ENCODE results near the gene LIG3.
"Not testable (repeated sequence)": the region's sequence is repeated elsewhere in the genome, so short reads cannot be mapped to it uniquely, and the experiment has no call there.

LIG3 gene

DNA sequence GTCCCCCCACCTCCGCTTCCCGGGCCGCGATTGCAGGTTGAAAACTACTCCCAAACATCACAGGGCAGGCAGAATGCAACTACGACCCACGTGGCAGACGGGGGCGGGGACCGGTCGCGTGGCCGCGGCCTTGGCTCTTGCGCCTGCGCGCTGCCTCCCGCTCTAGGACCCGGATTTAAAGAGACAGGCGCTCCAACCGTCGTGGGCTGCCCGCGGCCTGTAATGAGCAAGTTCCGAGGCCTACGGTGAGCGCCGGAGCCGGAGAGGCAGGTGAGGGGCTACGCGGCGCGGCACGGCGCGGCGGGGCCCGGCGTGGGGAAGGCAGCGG is at the start of gene LIG3:
Gene LIG3, plus strand, starts transcription at position 160 of the 328 bp plus-strand sequence. CDS start 2,494 bp downstream, outside the sequence.
- peak; percentile 72 for DNase-seq

DNA sequence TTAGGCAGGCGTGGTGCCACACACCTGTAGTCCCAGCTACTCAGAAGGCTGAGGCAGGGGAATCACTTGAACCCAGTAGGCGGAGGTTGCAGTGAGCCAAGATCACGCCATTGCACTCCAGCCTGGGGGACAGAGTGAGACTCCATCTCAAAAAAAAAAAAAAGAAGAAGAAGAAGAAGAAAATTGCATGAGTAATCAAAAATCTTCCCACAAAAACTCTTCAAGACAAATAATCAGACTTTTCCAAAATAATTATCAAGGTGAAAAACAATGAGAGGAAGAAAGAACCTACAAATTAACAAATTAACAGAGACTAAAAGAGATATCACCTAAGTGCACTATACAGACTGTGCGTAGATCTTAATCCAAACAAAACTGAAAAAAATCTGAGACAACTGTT is 29.5 kb upstream of the LIG3 start:
- DNase-seq = not testable (repeated sequence)

DNA sequence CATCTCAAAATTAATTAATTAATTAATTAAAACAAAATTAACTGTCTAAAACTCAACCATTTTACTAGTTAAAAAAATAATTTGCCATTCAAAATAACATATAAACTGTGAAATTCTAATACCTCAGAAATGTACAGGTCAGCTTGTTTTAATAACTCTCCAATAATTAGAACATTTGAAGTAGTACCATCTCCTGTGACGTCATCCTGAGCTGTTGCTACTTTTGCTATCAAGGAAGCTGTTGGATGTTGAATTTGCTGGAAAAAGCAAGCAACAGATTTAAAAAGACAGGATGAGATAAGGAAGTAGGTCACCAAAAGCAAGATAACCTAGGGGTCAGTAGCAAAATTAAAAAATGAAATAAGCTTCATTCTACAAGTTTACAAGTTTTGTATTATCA is 21.9 kb upstream of the LIG3 start:
- no peak for DNase-seq

DNA sequence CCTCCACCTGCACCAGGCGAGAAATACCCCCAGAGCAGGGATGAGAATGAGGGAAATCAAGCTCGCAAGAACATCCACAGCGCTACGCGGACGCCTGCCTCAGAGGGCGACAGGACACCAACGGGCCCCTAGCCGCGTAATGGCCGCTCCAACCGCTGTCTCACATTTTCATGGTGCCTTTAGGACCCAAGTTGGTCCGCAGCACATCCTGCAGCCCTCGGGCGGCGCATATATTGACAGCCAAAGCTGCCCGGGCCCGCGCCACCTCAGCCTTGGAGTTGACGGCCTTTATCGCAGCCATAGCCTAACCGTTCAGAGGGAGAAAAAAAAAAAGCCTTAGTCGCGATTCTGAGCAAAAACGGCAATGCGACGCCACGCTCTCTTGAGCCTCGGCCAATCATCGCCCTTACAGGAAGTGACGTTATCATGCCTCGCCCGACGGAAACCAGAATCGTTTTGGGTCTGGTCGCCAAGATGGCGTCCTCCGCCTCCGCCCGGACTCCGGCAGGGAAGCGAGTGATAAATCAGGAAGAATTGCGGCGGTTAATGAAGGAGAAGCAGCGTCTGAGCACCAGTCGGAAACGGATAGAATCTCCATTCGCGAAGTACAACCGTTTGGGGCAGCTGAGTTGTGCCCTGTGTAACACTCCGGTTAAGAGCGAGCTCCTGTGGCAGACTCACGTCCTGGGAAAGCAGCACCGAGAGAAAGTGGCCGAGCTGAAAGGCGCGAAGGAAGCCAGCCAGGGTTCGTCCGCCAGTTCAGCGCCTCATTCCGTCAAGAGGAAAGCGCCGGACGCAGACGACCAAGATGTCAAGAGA is 19.0 kb upstream of the LIG3 start, which contains the start of the genes CCT6B and ZNF830:
Gene CCT6B, minus strand, starts transcription at position 368 of the 819 bp plus-strand sequence. Its CDS starts 67 bp downstream, at position 301.
Gene ZNF830, plus strand, starts transcription at position 448 of the 819 bp plus-strand sequence. Its CDS starts 27 bp downstream, at position 475.
- DNase-seq = peak; percentile 79

DNA sequence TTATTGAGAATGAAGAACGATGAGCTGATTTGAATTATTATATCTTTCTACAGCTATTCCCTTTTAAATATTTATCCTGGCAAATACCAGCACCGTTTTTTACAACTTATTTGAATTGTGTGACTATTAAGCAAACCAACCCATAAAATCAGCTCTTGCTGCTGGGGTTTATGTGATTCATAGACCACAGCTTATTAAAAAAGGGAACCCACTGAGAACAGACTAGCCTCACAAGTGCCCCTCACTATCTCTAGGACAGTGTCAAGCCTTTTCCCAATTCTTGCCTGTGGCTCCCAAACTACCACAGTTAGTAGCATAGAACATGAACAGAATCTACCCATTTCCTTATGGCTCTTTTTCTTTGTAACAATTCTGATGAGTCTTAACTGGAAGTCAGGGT is 6.1 kb upstream of the LIG3 start:
- DNase-seq = no peak

DNA sequence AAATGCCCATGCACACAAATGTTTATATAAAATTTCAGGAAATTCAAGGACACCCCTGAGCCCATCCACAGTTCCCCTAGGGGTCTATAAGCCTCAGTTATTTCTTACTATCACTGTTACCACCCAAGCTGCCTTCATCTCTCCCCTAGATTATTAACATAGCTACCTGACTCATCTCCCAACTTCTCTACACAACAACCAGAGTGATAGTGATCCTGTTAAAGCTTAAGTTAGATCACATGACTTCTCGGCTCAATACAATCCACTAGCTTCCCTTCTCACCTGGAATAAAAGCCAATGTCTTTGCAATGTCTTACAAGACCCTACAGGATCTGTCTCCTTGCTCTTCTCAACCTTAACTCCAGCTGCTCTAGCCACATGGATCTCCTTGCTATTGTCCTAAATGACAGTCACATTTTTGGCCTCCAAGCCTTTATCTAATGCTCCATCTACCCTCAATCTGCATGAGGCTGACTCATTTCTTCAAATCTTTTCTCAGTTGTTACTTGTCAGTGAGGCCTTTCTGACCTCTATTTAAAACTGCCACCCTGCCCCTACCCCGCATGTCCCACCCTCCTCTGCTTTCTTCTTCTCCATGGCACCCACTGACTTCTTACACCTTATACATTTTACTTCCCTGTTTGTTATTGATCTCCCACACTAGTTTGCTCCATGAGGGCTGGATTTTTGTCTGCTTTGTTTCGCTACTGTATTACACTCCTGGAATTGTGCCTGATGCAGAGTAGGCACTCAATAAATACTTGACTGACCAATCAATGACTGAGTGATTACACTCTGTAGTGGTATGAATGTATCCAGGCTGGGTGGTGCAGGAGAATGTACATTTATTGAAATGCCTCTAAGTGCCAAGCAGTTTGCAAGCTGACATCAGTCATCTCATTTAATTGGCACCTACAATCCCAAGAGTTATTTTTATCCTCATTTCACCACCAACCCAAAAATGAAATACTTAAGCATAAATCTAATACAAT is 5.2 kb upstream of the LIG3 start:
- no peak for DNase-seq

DNA sequence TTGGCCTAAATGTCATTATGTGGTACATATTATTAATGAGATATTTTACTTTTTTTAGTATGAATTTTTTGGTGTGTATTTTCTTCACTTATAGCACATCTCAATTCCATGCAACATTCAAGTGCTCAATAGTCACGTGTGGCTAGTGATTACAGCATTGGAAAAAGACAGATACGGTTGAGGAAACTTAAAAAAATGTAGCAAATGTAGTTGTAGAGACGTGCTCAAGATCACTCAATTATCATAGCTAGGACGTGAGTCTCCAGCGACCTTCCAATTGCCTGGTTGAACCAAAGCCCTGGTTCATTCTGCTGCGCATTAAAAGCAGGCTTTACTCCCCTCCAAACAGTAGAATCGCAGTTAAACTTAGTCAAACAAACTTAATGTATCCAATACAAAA is 1.2 kb upstream of the LIG3 start:
- DNase-seq = no peak

DNA sequence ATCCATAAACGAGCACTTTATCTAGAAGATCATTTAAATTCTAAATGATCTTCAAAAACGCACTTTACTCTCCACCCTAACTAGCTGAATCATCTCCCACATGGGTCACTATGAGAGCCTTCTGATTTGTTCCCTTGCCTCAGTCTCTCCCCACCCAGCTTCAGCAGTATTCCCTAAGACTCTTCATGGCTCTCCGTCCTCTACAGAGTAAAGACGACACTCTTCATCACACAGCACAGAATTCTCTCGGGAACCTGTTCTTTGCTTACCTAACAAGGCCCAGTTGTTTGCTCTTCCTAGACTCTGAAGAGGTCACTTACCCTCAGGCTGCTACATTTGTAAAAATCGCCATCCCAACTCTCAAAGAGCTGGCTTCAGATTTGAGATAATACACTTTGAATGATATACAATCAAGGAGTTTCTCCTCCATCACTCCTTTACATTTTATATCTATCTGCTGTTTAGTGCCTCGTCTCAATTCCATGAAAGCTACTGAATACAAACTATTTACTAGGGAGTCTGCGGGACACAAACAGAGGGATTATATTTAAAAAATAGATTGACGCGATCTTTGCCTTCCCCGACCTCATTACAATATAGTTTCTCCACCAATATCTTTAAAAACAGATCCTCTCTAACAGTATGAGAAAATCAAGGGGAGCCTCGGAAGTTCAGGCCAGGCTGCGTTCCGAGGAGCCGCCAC is 511 bp upstream of the LIG3 start:
- DNase-seq = no peak

DNA sequence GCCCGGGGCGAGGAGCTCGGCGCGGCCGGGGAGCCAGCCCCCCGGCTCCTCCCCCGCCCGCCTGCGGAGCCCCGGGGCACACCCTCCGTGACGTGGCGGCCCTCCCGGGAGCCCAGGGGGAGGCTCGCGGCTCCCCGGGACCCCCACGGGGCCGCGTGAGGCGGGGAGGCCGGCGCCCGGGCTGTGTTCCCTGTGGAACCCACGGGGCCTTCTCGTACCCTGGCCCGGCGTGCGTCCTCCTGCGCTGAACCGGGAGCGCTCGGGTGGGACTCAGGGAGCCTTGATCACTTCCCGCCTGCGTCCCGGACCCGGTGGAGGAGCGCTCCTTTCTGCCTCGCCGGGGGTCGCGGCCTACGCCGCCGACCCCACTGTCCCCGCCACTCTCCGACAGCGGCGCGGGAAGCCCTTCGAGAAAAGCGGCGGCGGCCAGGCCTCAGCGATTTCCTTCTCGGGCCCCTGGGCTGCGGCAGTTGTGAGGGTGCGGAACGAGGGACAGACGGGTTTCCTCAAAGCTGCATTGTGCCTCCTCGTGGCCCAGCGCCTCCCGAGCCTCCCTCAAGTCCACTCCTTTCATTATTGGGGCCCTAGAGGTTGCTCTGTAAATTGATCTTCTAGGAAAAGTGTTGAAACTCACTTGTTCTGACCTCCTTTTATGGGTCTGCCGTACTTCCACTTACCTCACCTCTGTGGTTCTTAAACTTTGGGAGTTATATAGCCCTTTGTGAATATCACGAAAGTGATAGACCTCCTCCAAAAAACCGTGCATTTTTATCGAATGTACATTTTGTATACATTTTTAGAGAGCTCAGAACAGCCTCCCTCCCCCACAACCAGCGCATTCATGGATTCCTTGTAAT is 597 bp downstream of the LIG3 start:
- no peak for DNase-seq

DNA sequence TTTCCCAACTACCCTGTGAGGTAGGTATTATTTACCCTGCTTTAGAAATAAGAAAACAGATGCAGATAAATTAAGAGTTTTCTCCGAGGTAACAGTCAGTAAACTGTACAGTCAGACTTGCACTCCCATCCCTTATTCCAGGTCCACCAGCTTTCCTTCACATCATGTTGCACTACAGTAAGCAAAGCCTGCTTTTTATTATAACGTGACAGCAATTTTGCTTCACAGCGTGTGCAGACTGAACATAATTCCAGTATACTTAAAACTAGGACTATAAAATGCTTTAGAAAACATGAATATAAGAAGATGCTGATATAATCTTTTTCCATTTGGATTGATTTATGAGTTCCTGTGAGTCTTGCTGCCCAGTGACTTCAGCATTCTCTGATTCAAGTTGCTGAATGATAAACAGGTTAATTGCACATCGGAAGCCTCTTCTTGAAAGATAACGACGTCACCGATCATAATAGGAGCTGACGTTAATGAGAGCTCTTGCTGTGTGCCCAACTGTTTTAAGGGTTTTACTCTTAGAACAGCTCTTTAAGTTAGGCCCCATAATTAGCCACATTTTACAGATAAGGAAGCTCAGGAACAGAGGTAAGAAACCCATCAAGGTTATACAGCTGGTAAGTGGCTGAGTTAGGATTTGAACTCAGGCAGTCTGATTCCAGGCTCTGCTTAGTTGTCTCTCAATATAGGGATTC is 1.4 kb downstream of the LIG3 start:
- DNase-seq = no peak

DNA sequence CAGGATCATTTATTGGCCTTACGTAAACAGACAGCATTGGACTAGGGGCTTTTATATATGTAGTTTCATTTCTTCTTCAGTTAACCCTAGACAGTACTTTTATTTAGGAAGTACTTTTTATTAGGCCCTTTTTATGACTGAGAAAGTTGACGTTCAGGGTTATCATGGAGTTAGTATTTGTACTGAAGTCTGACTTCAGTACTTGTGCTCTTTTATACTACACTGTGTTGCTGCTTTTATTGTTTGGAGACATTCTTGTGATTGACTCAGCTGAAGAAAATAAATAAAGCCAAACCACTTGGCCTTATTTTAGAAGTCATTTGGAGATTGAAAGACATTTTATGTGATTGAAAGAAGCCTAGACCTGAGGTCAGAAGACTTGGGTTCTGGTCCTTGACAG is 6.9 kb downstream of the LIG3 start:
- no peak for DNase-seq

DNA sequence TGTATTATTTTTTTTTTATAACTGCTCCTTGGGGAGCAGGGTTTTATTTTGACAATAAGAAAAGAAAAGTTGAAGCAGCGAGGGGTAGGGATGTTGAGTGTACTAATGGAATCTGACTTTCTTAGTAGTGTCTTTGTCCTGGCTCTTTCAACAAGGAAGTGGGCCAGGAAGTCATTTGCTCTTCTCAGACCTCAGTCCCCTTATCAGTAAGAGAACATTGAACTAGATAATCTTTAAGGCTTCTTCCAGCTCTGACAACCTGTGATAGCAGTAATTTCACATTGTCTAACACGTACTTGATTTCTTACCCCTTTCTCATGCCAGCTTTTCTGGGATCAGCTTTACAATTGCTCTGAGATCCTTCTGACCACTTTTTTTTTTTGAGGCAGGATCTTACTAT is 8.3 kb downstream of the LIG3 start:
- DNase-seq = no peak

DNA sequence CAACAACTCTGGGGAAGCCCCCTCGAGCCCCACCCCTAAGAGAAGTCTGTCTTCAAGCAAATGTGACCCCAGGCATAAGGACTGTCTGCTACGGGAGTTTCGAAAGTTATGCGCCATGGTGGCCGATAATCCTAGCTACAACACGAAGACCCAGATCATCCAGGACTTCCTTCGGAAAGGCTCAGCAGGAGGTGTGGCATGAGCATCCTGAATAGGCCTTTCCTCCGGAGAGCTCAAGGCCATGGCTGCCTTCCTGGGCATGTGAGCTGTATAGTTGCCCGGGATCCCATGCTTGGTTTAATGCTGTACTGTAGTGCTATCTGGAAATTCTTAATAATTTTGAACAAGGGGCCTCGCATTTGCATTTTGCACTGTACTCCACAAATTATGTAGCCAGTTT is 9.2 kb downstream of the LIG3 start:
- no peak for DNase-seq

DNA sequence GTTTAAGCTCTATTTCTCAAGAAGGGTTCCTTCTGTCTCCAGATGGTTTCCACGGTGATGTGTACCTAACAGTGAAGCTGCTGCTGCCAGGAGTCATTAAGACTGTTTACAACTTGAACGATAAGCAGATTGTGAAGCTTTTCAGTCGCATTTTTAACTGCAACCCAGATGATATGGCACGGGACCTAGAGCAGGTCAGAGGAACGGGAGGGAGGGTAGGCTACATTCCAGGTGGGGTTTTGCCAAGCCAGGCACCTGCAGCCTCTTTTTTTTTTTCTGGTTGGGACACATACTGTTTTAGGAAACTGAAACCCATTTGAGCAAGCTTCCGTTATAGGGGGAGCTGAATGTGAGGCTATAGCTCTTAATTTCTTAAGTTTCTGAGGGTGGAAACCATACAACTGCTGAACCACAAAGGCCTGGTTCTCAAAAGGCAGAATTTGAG is 10.6 kb downstream of the LIG3 start:
- no peak for DNase-seq

DNA sequence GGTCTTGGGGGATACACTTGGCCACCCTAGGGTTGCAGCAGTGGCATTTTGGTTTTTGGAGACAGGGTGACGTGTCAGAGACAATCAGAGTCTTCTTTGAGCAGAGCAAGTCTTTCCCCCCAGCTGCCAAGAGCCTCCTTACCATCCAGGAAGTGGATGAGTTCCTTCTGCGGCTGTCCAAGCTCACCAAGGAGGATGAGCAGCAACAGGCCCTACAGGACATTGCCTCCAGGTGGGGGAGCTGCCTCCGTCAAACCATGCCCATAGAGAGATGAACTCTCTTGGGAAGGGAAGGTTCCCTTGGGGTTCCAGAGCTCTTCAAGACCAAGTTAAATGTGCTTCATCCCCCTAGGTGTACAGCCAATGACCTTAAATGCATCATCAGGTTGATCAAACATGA is 11.3 kb downstream of the LIG3 start:
- DNase-seq = no peak

DNA sequence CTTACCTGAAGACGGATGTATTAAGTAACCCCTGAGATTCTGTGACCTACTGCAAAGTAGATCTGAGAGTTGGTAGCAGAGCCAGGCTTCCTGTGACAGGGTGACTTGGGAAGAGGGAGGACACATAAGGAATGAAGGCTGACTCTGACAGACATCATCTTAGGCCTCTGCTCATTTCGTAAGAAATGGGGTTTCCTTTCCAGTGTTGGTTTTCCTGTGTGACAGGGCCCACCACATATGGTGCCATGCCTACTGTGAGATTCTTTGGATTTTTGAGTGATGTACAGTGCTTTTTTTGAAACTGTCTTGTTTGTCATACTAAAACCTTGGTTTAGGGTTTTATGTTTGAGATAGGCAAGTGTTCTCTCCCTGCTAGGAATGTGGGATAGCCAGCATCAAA is 12.7 kb downstream of the LIG3 start:
- no peak for DNase-seq

DNA sequence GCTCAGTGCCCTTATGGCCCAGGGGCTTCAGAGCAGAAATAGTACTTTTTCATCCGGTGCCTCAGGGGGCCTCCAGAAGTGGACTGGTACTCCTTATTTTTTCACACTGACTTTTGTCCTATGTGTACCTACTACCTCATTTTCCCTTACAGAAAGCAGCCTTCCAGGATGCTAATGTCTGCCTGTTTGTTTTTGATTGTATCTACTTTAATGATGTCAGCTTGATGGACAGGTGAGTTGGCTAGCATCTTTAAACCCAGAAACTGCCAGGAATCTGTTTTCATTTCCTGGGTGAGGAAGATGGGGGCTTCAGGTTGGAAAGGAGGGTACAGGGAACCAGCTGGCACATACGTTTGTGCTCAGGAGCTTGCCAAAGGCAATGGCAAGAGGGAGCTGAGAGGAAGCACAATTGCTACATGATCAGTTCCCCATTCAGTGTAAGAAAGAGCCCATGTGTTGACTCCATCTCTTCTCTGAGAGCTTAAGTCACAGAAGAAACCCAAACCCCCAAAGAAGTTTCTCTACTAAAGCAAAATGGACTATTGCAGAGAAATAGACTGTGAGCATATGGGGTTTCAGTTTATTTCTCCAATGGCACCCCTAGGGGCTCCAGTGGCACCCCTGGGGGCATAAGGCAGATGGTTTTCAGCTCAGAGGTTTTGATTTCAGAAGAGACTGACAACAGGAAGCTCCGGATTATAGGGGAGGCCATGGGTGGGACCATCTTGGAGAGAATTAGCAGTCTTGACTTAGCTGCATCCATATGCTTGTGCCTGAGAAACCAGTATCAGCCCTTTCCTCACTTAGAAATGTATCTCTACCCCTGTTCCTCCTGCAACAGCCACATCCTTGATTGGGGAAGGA is 16.3 kb downstream of the LIG3 start:
- DNase-seq = no peak

DNA sequence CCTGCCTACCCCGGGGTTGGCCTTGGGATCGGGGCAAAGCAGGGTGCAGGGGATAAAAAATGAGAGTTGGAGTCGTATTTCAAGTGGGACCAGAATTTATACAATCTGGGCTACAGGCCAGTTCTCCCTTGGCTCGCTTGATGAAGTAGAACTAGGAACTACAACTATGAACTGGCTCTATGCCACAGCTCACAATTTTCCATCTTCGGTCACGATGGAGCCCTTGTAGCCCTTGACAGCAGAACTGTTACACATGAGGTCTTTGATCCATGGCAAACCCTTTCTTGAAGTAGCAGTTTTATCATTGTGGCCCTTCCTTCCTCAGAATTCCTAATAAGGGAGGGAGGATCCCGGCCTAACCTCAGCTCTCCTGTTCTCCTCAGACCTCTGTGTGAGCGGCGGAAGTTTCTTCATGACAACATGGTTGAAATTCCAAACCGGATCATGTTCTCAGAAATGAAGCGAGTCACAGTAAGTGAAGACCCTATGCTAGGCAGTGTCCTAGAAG is 17.1 kb downstream of the LIG3 start:
- no peak for DNase-seq

DNA sequence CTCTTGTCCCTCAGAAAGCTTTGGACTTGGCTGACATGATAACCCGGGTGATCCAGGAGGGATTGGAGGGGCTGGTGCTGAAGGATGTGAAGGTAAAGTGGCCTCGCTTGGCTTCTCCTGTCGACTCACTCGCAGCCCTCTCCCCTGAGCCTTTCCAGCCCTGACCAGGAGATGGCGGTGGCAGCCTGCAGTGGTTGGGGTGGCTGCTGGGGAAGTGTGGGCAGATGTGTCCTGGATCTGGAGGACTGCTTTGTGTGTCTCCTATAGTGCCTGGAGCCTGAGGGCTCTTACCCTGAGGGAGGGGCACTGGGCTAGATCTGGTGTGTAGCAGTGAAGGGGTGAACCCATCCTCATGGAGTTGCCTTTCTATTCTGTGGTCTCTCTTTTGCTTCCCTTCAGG is 17.9 kb downstream of the LIG3 start:
- no peak for DNase-seq

DNA sequence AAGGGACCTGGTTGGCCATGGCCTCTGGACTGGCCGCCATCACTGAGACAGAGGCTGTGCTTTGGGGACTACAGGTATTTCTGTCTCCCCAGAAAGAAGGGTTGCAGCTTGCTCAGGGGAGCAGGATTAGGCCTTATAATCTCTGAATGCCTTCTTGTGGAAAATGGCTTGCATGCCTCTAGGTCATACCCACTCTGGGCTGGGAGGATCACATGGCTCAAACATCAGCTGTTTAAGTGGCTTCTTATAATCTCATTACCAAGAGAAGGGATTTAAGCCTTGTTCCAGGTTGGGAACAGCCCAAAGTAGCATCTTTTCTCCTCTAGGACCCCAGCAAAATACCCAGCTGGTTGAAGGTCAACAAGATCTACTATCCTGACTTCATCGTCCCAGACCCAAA is 19.1 kb downstream of the LIG3 start:
- DNase-seq = no peak

Measured in NCI-H1417 treated with DMSO at 0.1 percent for 48 hours (cell line).